NB4 (cell line): ENCODE data around the gene NRL.

ENCODE experiments used
- MYC ChIP-seq: IDR thresholded peaks from 2 replicates; pipeline ENCODE4 v1.6.1; 2011; ENCODE audit warnings: low read depth, low read length
- POLR2A ChIP-seq: IDR thresholded peaks from 2 replicates; pipeline ENCODE4 v1.6.1; 2011; ENCODE audit warnings: mild to moderate bottlenecking; ENCODE audit not compliant: insufficient read length; ENCODE audit errors: extremely low read depth
- TF ChIP-seq, protein P1 (sequence below): IDR thresholded peaks from 2 replicates; pipeline ENCODE4 v1.6.1; 2011; ENCODE audit warnings: low read depth, low read length
- TF ChIP-seq, protein P2 (sequence below): IDR thresholded peaks from one replicate; pipeline ENCODE4 v1.5.1; 2012; ENCODE audit warnings: low read depth, low read length

DNA sequence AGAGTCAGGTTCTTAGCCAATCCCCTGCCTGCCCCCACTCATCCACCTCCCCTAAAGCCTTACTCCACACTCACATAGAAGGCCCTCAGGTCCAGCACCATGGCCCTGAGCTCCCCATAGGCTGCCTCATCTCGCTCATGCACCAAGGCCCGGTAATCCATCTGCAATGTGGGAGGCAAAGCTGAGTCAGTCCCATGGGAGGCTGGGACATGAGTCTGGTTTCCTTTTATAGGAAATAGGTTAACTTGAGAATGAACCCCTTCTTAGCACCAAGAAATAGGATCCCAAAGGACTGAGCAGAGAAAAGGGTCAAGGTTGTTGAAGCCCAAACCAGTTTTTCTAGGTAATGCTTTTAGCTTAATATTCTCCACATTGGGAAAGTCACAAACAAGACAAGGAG is 28.8 kb upstream of the NRL start:
- TF ChIP-seq, protein P1, sequence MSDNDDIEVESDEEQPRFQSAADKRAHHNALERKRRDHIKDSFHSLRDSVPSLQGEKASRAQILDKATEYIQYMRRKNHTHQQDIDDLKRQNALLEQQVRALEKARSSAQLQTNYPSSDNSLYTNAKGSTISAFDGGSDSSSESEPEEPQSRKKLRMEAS, result no peak
- TF ChIP-seq, protein P2, sequence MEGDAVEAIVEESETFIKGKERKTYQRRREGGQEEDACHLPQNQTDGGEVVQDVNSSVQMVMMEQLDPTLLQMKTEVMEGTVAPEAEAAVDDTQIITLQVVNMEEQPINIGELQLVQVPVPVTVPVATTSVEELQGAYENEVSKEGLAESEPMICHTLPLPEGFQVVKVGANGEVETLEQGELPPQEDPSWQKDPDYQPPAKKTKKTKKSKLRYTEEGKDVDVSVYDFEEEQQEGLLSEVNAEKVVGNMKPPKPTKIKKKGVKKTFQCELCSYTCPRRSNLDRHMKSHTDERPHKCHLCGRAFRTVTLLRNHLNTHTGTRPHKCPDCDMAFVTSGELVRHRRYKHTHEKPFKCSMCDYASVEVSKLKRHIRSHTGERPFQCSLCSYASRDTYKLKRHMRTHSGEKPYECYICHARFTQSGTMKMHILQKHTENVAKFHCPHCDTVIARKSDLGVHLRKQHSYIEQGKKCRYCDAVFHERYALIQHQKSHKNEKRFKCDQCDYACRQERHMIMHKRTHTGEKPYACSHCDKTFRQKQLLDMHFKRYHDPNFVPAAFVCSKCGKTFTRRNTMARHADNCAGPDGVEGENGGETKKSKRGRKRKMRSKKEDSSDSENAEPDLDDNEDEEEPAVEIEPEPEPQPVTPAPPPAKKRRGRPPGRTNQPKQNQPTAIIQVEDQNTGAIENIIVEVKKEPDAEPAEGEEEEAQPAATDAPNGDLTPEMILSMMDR, result no peak
- no peak for TF ChIP-seq POLR2A
- no peak for TF ChIP-seq MYC
